ENCODE results near the gene SKAP1.
"Not testable (repeated sequence)": the region's sequence is repeated elsewhere in the genome, so short reads cannot be mapped to it uniquely, and the experiment has no call there.

SKAP1 gene

GRCh38 chr17:48429638-48430586 lies at the start of gene SKAP1:
Gene SKAP1 (minus strand): TSS chr17:48430214.
- DNase-seq, result peak; percentile 68

- no peak for DNase-seq
These were observed 49.0 kb upstream of the SKAP1 start for GRCh38 chr17:48479014-48479402.

- DNase-seq, result peak; percentile 50
These were observed 48.4 kb upstream of the SKAP1 start for GRCh38 chr17:48478224-48479013.

GRCh38 chr17:48477221-48477620 lies 47.2 kb upstream of the SKAP1 start:
- DNase-seq, result no peak

- DNase-seq, result peak; percentile 47
These were observed 42.6 kb upstream of the SKAP1 start for GRCh38 chr17:48472411-48473281.

GRCh38 chr17:48471817-48472410 lies 41.9 kb upstream of the SKAP1 start:
- no peak for DNase-seq

- DNase-seq, result no peak
These were observed 40.5 kb upstream of the SKAP1 start for GRCh38 chr17:48470388-48471034.

GRCh38 chr17:48469227-48469626 lies 39.2 kb upstream of the SKAP1 start:
- DNase-seq, result no peak

GRCh38 chr17:48468299-48468698 lies 38.3 kb upstream of the SKAP1 start:
- DNase-seq, result no peak

- DNase-seq, result no peak
These were observed 35.9 kb upstream of the SKAP1 start for GRCh38 chr17:48465884-48466283.

GRCh38 chr17:48463526-48463925 lies 33.5 kb upstream of the SKAP1 start:
- no peak for DNase-seq

GRCh38 chr17:48462946-48463345 lies 32.9 kb upstream of the SKAP1 start:
- no peak for DNase-seq

- no peak for DNase-seq
These were observed 30.0 kb upstream of the SKAP1 start for GRCh38 chr17:48460052-48460451.

GRCh38 chr17:48459070-48459844 lies 29.2 kb upstream of the SKAP1 start:
- DNase-seq, result no peak

GRCh38 chr17:48457080-48457836 lies 27.2 kb upstream of the SKAP1 start:
- peak; percentile 86 for DNase-seq

GRCh38 chr17:48456589-48456988 lies 26.6 kb upstream of the SKAP1 start:
- DNase-seq, result no peak

- no peak for DNase-seq
These were observed 25.8 kb upstream of the SKAP1 start for GRCh38 chr17:48455791-48456190.

GRCh38 chr17:48453447-48453846 lies 23.4 kb upstream of the SKAP1 start:
- DNase-seq, result peak; percentile 70

GRCh38 chr17:48451489-48451888 lies 21.5 kb upstream of the SKAP1 start:
- no peak for DNase-seq

GRCh38 chr17:48449335-48449734 lies 19.3 kb upstream of the SKAP1 start:
- not testable (repeated sequence) for DNase-seq

All from CD4-positive, alpha-beta T cell treated with Interleukin-17A for 1 hour (primary cell).